Activated naive CD4-positive, alpha-beta T cell treated with anti-CD3 and anti-CD28 coated beads, Interleukin-2, amount 50 U/mL, for 72 hours (primary cell): ENCODE data around the gene BRD3. TPM values are rescaled to one million over a fixed set of nuclear protein-coding genes. Genes with fewer than 3 reads are reported as not detected.

Experiments
- ATAC-seq, 2 donors: fragments of 150-1000 bp; cut with Tn5 transposase; 2 replicates each; pipeline ENCODE4 v1.10.0; 2021; ENCODE audit warnings: mild to moderate bottlenecking in 2 of 2, moderate library complexity in 2 of 2
- DNase-seq, 2 donors: peaks; one replicate each; pipeline ENCODE4 v3.0.0; 2021 to 2022; ENCODE audit warnings: low spot score in 2 of 2
- H3K27ac Mint-ChIP-seq, 2 donors: one replicate each; pipeline ENCODE4 v1.8.0; 2022; ENCODE audit warnings: mild to moderate bottlenecking in 2 of 2, mixed read lengths in 2 of 2
- H3K36me3 Mint-ChIP-seq, 2 donors: one replicate each; pipeline ENCODE4 v1.8.0; 2022; ENCODE audit warnings: mixed read lengths in 2 of 2
- H3K9me3 Mint-ChIP-seq, 2 donors: one replicate each; pipeline ENCODE4 v1.8.0; 2022; ENCODE audit warnings: mixed read lengths in 2 of 2
- total RNA-seq, 2 donors: library from RNA; stranded (reverse); gene quantifications; one replicate each; pipeline ENCODE4 v1.2.3, GENCODE V29; 2022

The BRD3 gene
- total RNA-seq, 2 donors from 2014 or later, result 24.6 to 29.5 TPM

DNA sequence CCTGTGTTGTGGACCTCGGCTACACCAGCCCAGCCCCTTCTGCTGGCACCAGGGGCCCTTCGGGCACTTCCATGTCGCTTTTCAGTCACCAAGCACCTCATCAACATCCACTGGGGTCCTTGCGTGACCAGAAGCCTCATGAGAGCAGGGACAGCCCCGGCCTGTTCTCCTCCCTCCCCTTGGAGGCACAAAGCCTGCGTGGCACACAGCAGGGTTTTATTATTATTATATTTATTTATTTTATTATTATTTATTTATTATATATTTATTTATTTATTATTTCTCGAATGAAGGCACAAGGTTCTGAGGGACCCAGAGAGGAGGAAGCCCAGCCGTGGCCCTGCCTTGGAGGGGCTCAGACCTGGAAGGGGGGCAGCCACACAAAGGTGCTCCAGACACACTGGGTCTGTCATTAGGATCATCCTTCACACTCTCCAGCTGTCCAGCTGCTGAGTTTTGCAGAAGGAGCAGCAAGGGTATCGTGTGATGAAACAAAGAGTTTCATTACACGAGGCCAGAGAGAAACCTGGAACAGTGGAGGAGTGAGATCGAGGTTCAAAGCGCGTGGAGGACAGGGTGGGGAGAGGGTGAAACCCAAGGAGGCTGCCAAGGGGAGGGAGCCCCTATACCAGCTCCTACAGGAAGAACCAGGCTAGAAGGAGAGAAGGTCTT is 80.9 kb downstream of the BRD3 start:
- no peak for ATAC-seq
- Mint-ChIP-seq H3K36me3 (no peaks in the 10 kb centered on the region), H3K27ac (no peak overlapping the region), H3K9me3 (no peaks in the 10 kb centered on the region)
- no peak for DNase-seq

DNA sequence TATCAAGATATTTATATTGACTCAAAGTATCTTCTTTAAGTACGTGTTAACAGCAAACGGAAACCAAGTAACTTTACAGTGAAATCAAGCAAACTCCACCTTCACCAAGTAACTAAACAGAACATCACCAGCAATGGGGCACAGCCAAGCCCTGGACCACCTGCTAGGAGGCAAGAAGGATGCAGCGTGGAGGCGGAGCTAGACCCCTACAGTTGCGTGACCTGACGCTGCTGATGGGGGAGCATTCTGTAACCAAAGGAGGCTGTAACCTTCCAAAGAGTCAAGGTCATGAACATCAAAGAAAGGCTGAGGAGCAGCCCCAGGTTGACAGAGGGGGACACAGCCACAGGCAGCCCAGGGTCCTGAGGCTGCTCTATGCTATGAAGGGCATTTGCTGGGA is 81.8 kb downstream of the BRD3 start:
- DNase-seq (no peak), ATAC-seq (no peak)
- H3K27ac Mint-ChIP-seq, result no peak overlapping the region
- no peaks in the 10 kb centered on the region for H3K9me3 Mint-ChIP-seq
- no peaks in the 10 kb centered on the region for H3K36me3 Mint-ChIP-seq

DNA sequence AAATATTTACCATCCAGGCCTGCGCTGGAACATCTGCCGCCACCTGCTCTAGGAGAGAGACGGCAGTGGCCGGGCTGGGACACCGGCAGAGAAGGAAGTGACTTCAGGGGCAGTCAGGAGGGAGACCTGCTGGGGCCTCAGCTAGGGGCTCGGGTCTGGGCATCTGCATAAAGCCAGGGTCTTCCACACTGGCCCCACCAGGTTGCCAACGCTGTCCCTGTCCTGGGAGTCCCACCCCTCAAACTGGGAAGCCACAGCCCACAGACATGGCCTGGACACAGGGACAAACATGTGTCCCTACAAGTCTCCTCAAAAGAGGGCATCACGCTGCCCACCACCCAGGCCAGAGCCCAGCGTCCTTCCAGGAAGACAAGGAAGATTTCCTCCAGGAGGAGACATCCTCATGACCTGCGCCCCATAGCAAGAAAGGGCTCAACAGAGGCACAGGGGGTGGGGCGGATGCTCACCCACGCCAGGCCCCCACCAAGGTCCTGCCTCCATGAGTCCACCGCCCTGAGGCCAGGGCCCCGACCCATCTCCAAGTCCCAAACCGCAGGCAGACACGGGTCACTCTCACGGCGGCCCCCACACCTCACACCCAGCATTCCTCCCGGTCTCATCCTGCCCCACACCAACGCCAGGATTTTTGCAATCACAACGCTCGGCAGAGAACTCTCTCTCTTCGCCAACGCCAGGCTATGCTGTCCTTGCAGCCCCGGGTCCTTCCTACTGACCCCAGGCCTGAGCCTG is 84.7 kb downstream of the BRD3 start:
- H3K27ac Mint-ChIP-seq, result no peak overlapping the region
- DNase-seq (no peak), ATAC-seq (no peak)
- H3K36me3 Mint-ChIP-seq, result no peaks in the 10 kb centered on the region
- H3K9me3 Mint-ChIP-seq, result no peaks in the 10 kb centered on the region

DNA sequence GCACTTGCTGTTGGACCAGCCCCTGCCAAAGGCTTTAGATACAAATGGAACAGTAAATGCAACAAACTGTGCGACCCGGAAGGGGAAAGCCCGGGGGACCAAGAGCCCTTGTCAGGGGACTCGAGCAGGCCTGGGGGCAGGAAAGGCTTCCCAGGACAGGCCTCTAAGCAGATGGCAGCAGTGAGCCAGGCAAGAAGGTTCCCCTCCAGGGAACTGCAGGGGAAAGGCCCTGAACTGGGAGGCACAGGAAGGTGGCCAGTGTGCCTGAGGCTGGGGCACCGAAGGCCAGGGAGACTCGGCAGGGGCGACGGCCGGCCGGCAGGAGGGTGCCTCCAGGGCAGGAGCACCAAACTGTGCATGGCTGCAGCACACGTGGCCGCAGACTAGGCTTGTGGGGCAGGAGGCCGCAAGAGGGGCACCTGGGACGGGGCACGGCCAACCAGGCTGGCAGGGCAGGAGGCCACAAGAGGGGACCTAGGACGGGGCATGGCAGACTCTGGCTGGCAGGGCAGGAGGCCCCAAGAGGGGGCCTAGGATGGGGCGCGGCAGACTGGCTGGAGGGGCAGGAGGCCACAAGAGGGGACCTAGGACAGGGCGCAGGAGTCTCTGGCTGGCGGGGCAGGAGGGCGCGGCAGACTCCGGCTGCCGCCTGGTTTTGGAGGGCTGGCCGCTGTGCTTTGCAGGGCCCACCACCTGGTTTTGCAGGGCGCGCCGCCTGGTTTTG is 85.7 kb downstream of the BRD3 start:
- Mint-ChIP-seq H3K9me3 (no peaks in the 10 kb centered on the region), H3K27ac (no peak overlapping the region), H3K36me3 (no peaks in the 10 kb centered on the region)
- DNase-seq, result no peak
- ATAC-seq, result no peak

DNA sequence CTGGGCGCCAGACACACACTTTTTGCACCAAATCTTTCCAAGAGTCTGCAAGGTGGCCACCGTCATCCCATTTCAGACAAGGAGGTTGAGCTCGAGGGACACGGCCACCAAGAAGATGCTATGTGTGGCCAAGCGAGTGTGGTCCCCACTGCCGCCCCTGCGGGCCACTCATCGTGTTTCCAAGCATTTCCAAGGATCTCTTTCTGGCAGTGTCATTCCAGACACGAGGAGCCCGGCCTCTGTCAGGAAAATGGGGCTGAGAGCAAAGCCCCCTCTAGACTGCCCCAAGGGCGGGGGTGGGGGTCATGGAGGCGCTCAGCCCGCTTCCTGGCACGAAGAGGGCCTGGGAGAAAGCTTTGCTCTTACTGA is 86.3 kb downstream of the BRD3 start:
- DNase-seq, result no peak
- Mint-ChIP-seq H3K9me3 (no peaks in the 10 kb centered on the region), H3K36me3 (no peaks in the 10 kb centered on the region), H3K27ac (no peak overlapping the region)
- ATAC-seq, result no peak

DNA sequence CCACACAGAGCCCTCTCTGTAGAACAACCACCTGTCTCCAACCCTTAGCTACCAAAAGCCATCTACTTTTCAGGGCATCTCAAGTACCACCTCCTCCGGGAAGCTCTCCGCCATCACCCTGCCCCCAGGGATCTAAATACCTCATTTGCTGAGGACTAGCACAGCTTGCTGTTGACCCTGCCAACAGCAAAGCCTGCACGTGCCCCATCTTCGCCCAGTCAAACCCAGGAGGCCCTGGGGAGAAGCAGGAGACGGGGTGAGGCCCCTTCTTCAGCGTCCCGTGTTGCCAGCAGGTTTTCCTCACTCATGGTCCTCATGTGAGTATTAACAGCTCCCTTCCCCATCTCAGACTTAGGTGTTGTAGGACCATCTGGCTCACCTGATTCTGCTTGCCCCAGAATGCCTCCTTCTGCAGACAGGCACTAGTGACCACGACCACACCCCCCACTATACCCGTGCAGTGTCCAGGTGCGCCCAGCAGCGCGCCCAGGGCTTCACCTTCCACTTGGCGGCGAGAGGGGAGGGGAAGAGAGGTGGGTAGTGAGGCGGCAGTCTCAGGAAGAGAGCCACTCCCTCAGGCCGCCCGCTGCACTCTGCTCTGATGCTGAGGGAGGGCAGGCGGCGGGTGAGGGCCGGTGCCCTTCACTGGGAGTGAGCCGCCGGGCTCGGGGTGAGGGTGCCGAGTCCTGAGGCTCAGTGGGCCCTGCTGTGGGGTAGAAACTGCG is 86.8 kb downstream of the BRD3 start:
- H3K9me3 Mint-ChIP-seq, result no peaks in the 10 kb centered on the region
- H3K36me3 Mint-ChIP-seq, result no peaks in the 10 kb centered on the region
- ATAC-seq (no peak), DNase-seq (no peak)
- H3K27ac Mint-ChIP-seq, result peak overlapping the region in 1 of 2 donors; percentile 14

Other genes with a start within 250 kb of the BRD3 start
- gene VAV2, start 75.7 kb downstream of the BRD3 start, total RNA-seq, result 1 to 10 TPM; 7.5 to 9.1 TPM
- 10 to 100 TPM in 1 of 2 donors, 1 to 10 TPM in 1; 3.7 to 19.8 TPM for gene BRD3OS, start 42.5 kb downstream of the BRD3 start, total RNA-seq
- gene WDR5, start 68.1 kb upstream of the BRD3 start, total RNA-seq, result 10 to 100 TPM; 29.7 to 43.7 TPM
- gene RNU6ATAC, start 96.5 kb upstream of the BRD3 start, total RNA-seq, result 10 to 100 TPM; 32.1 to 61.4 TPM